Measurements from ENCODE around the gene PLCD4. TPM values are rescaled to one million over a fixed set of nuclear protein-coding genes. Genes with fewer than 3 reads are reported as not detected.

Gene PLCD4
- total RNA-seq, 1 experiment from 2014 or later = 0.42 TPM

GRCh38 chr2:218570850-218571249 is 36.8 kb upstream of the PLCD4 start:
- Histone ChIP-seq H3K79me2 (ENCODE audit: insufficient read depth, low read length) (peaks cover 48% of the 10 kb centered on the region; the same call in 1 of the 2 replicates), H2BK20ac (ENCODE audit: low read depth, low read length, poor library complexity, severe bottlenecking) (no peak overlapping the region), H2BK120ac (ENCODE audit: low read depth, low read length, poor library complexity, severe bottlenecking) (no peak overlapping the region), H2AFZ (ENCODE audit: low read length) (no peak overlapping the region), H3K56ac (ENCODE audit: insufficient read length, low read depth, low read length) (no peak overlapping the region), H4K8ac (replicated peaks; ENCODE audit: insufficient read length, low read depth, low read length) (no peak overlapping the region), H3K4ac (ENCODE audit: low read depth, low read length) (no peak overlapping the region), H3K23me2 (ENCODE audit: insufficient read length, low read depth, low read length, poor library complexity, severe bottlenecking) (peaks cover 11% of the 10 kb centered on the region), H3K9me3 (ENCODE audit: control insufficient read depth, low read depth, low read length) (no peaks in the 10 kb centered on the region), H3K27ac (ENCODE audit: insufficient read length, low read depth, low read length) (no peak overlapping the region), H3K4me1 (ENCODE audit: insufficient read depth, low read length) (peaks cover 2% of the 10 kb centered on the region; the same call in 1 of the 2 replicates), H3K23ac (ENCODE audit: insufficient read length, low read depth, low read length) (no peak overlapping the region), H4K5ac (ENCODE audit: insufficient read length, low read depth, low read length) (no peak overlapping the region), H2BK12ac (ENCODE audit: insufficient read length, low read depth, low read length) (no peak overlapping the region), H2BK15ac (ENCODE audit: low read depth, low read length) (no peak overlapping the region), H3K14ac (ENCODE audit: insufficient read depth, low read length) (no peak overlapping the region), H4K20me1 (ENCODE audit: control insufficient read depth, insufficient read depth, insufficient read length) (no peaks in the 10 kb centered on the region), H3K79me1 (ENCODE audit: insufficient read depth, low read depth, low read length, poor library complexity, severe bottlenecking) (peaks cover 4% of the 10 kb centered on the region), H3K18ac (ENCODE audit: insufficient read length, low read depth, low read length) (no peak overlapping the region), H2AK5ac (ENCODE audit: insufficient read length, low read length) (no peak overlapping the region), H2BK5ac (ENCODE audit: insufficient read length, low read length) (no peak overlapping the region), H4K91ac (ENCODE audit: insufficient read length, low read depth, low read length) (no peak overlapping the region), H3T11ph (ENCODE audit: low read length) (no peak overlapping the region), H3K9ac (ENCODE audit: extremely low read depth, insufficient read length, low read length) (peak overlapping the region; percentile 25), H3K4me2 (ENCODE audit: insufficient read depth, insufficient read length, low read length) (peak overlapping the region; percentile 99), H3K27me3 (ENCODE audit: insufficient read depth, low read length) (no peaks in the 10 kb centered on the region)
- no peak for DNase-seq
- H3K4me3 Mint-ChIP-seq = peak overlapping the region; percentile 87 to 95
- H3K36me3 Mint-ChIP-seq (ENCODE audit: insufficient read depth in 1 of 3, low read depth in 3 of 3) = peaks cover 19 to 49% (median 49%) of the 10 kb centered on the region in 3 experiments; a peak in 6 of 7 replicates
- no peaks in the 10 kb centered on the region for H3K27me3 Mint-ChIP-seq (ENCODE audit: low read depth)
- WGBS (ENCODE audit: extremely low coverage, insufficient read length, low lambda C conversion rate) = no CpG with 5 or more reads among the region's 6 CpGs
- H3K4me1 Mint-ChIP-seq = peaks cover 26 to 38% of the 10 kb centered on the region in 2 experiments
- H3K9me3 Mint-ChIP-seq = no peaks in the 10 kb centered on the region
- H3K27ac Mint-ChIP-seq = no peak overlapping the region
- TF ChIP-seq, protein P1, sequence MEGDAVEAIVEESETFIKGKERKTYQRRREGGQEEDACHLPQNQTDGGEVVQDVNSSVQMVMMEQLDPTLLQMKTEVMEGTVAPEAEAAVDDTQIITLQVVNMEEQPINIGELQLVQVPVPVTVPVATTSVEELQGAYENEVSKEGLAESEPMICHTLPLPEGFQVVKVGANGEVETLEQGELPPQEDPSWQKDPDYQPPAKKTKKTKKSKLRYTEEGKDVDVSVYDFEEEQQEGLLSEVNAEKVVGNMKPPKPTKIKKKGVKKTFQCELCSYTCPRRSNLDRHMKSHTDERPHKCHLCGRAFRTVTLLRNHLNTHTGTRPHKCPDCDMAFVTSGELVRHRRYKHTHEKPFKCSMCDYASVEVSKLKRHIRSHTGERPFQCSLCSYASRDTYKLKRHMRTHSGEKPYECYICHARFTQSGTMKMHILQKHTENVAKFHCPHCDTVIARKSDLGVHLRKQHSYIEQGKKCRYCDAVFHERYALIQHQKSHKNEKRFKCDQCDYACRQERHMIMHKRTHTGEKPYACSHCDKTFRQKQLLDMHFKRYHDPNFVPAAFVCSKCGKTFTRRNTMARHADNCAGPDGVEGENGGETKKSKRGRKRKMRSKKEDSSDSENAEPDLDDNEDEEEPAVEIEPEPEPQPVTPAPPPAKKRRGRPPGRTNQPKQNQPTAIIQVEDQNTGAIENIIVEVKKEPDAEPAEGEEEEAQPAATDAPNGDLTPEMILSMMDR (conservative IDR thresholded peaks at IDR 0.05) = no peak
